Measurements from ENCODE around the gene SLC6A8.

- TF ChIP-seq CTCF (conservative IDR thresholded peaks at IDR 0.05; ENCODE audit: low read depth, low read length) (no peak), EZH2phosphoT487 (IDR thresholded peaks at IDR 0.05; ENCODE audit: borderline replicate concordance, low read length) (no peak), EZH2 (IDR thresholded peaks at IDR 0.05; ENCODE audit: low read length, unreplicated experiment) (no peak)
Observed at GRCh38 chrX:153640736-153641575, 46.8 kb upstream of the SLC6A8 start.
